Body of pancreas (tissue), 4 donors: ENCODE measurements around the gene SLX4.

Experiments
- CTCF ChIP-seq, 7 experiments: fragments of 450-650 bp in 4 of 7; fragments of 200-600 bp in 3 of 7; sonication (generic) in 3 of 7; IDR thresholded peaks; one replicate each; pipeline ENCODE4 v1.5.1; 2016 to 2019; ENCODE audit warnings: antibody characterized with exemption in 7 of 7
- POLR2A ChIP-seq, 3 donors: fragments of 450-650 bp; IDR thresholded peaks; one replicate each; pipeline ENCODE4 v1.6.1; 2016; ENCODE audit warnings: antibody characterized with exemption in 3 of 3, mild to moderate bottlenecking in 2 of 3

GRCh38 chr16:3654249-3654991 is 43.0 kb upstream of the SLX4 start, which contains the start of gene DNASE1:
- TF ChIP-seq CTCF (IDR thresholded peaks at IDR 0.05), result peak; percentile 49 to 75 (median 71)
- TF ChIP-seq POLR2A (IDR thresholded peaks at IDR 0.05), result peak in 2 of 3 donors; percentile 64 to 77
